GM11168 (cell line): ENCODE measurements around the gene PKP3.

ENCODE experiments used
- in situ Hi-C: fragments of 300-500 bp; cut with MboI; formaldehyde crosslinking; loops from one replicate; pipeline ENCODE4 v1.12.0; 2022; ENCODE audit warnings: low sequenced_read_pairs; ENCODE audit not compliant: unreplicated experiment

The PKP3 gene

DNA sequence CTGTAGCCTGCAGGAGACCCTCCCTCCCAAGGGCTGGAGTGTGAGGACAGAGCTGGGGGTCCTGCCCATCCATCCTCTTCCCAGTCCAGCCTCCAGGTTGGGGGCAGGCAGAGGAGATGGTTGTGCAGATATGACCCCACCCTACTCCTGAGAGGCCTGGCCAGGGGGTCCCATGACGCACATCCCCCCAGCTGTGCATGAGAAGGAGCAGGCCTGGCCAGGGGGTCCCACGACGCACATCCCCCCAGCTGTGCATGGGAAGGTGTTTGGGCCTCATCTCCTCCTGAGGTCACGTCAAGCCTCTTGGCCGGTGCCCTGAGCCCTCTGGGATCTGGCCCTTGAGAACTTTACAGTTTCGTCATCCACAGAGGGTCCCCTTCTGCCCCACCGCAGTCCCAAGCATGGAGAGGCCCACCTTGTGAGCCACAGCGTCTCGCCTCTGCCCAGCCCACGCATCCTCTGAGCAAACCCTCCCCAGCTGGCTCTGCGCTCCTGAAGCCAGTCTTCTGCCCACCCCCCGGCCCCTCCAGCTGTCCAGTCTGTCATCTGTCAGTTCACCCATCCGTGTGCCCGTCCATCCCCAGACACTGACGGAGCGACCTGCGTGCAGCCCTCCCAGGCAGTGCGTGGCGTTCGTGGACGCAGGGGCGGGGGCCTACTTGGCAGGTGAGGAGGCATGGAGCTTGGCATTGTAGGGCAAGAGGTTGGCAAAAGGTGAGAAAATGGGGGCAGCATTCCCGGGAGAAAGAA is 45.5 kb downstream of the PKP3 start:
- in situ Hi-C loops, result no loop called here

DNA sequence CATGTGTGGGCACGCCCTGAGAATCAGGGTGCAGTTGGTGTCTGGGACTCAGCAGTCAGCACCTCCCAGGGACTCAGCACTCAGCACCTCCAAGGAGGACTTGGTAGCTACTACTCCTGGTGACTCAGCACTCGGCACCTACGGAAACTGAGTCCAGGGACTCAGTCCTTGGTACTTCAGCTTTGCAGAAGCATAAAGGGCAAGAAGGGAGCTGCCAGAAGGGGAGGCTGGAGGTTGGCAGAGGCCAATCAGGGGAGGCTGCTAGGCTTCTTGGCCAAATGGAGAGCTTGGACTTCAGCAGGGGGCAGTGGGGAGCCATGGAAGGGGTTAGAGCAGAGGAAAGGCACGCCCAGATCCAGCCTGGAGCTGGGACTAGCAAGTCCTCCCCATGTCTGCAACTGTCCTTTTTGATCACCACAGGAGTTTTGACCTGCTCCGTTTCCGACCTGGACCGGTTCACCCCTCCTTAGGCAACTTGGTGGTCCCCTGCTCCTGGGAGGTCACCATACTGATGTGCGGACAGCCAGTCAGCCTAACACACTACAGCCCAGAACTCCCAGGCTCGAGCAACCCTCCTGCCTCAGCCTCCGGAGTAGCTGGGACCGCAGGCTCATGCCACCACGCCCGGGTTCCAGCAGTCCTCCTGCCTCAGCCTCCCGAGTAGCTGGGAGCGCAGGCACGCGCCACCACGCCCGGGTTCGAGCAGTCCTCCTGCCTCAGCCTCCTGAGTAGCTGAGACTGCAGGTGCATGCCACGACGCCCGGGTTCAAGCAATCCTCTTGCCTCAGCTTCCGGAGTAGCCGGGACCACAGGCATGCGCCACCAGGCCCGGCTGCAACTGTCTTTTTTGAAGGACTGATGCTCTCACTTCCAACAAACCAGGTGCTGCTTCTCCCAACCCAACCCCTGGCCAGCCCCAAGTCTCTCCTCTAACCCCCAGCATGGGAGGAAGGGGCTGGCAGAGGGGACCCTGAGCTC is 46.3 kb downstream of the PKP3 start:
- in situ Hi-C loops, result no loop called here

DNA sequence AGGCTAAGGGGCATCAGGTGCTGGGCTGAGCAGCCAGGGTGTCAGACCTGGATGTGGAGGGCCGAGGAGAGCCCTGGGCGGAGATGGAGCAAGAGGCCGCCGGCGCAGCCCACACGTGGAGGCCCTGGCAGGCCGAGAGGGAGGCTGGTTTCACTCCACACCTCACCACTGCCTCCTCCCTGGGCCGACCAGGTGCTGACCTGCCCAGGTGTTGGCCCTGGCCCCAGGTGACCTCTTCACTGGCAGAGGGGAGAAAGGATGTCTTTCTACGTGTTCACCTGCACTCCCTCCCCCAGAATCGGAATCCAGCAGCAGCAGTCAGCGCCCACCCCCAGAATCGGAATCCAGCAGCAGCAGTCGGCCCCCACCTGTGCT is 47.0 kb downstream of the PKP3 start:
- in situ Hi-C loops, result no loop called here

DNA sequence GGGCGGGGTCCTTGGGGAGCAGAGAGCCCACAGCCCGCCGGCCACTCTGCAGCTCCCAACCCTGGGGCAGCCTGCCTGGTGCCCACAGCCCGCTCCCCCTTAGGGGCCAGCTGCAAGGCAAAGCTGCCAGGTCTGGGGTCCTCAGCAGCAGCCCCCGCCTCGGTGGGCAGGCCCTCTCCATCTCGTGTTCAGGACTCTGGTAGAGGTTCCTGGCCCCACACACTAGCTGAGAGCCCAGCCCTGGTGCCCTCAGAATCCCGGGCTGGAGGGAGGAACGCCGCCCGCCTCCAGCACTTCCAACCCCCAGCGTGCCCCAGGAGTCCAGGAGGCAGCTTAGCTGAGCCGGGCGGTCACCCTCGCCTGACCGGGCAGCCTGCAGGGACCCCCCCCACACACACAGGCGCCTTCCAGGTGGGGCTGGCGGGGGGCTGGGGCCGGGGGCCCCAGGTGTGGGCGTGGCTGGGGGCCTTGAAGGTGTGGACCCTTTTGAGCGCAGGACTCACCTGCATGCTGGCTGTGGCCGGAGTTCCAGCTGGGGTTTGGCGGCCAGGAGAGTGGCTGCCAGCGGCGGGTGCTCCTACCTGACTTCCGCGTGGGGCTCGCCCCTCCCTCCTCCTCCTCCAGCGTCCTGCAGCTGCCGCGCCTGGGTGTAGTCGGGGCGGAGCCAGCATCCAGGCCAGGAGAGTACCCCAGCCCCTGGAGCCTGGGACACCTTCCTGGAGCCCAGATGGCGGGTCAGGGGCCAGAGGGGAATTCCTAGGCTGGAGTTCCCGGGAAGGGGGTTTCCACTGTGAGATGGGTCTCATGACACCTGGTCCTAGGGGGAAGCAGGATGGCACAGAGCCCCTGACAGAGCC is 47.6 kb downstream of the PKP3 start, which contains the start of gene ANO9:
Gene ANO9, minus strand, starts transcription at position 594 of the 857 bp plus-strand sequence. Its CDS starts 85 bp downstream, at position 509.
- in situ Hi-C loops, result no loop called here

DNA sequence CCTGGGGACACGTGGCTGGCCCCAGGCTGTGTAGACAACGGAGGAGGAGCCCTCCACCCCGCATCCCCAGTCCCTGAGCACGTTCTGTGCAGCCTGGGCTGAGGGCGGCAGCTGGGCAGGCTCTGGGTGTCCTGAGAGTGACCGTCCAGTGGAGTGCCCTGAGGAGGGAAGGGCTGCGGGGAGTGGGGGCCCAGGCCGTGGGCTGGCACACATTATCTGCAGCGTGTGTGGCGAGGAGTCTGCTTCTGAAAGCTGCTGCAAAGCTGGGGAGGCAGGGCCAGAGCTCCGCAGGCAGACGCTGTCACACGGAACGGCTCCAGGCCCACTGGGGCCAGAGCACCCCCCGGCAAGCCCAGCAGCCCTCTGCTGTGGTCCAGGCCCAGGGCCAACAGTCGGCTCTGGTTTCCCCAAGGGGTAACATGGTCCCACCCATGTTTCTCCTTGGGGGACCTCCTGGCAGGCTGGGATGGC is 48.6 kb downstream of the PKP3 start:
- in situ Hi-C loops, result no loop called here

DNA sequence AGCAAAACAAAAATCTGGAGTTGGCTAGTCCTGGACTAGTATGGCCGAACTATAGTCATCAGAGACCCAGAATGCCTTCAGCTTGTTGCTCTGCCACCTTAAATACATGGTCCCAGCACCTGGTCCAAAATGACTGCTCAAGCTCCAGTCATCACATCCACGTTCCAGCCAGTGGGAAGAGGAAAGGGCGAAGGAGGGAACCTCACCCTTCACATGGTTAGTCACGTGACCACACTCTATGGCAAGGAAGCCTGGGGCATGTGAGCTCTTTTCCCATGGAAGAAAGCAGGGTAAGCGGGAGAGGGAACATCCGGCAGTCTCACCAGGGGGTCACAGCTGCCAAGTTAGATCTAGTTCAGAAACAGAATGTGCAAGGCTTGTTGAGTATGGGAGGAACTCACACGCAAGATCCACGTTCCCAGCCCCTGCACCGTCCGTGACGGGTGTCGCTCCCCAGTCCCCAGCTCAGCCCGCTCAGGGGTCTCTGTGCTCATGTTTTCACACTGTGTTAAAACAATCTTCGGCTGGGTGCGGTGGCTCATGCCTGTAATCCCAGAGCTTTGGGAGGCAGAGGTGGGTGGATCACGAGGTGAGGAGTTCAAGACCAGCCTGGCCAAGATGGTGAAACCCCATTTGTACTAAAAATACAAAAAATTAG is 49.7 kb downstream of the PKP3 start:
- in situ Hi-C loops, result no loop called here

DNA sequence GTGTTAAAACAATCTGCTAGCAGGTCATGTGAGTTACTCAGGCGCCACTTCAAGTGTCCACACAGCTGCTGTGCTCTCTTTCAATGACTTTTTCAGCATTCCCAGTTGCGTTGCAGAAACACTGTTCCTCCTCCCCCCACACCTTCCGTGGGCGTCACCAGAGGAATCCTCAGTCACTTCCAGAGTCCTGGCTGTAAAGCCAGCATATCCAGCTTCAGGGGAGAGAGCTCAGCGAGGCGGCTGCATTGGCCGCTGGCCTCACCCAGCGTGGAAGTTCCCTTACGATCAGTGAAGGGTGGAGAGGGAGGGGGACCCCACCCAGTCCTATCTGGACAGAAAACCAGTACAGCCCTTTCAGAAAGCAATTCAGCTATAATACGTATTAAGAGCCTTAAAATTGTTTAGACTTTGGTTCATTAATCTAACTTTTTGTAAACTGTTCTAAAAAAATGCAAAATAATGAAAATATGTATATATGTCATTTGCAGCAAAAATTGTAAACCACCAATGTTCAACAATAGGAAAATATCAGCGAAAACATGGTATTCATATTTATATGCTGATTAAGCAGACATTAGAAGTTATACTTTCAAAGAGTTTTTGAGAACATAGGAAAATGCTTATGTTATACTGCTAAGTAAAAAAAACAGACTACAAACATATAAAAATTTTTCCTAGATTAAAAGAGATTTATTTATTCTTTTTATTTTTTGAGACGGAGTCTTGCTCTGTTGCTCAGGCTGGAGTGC is 50.6 kb downstream of the PKP3 start:
- in situ Hi-C loops, result no loop called here

DNA sequence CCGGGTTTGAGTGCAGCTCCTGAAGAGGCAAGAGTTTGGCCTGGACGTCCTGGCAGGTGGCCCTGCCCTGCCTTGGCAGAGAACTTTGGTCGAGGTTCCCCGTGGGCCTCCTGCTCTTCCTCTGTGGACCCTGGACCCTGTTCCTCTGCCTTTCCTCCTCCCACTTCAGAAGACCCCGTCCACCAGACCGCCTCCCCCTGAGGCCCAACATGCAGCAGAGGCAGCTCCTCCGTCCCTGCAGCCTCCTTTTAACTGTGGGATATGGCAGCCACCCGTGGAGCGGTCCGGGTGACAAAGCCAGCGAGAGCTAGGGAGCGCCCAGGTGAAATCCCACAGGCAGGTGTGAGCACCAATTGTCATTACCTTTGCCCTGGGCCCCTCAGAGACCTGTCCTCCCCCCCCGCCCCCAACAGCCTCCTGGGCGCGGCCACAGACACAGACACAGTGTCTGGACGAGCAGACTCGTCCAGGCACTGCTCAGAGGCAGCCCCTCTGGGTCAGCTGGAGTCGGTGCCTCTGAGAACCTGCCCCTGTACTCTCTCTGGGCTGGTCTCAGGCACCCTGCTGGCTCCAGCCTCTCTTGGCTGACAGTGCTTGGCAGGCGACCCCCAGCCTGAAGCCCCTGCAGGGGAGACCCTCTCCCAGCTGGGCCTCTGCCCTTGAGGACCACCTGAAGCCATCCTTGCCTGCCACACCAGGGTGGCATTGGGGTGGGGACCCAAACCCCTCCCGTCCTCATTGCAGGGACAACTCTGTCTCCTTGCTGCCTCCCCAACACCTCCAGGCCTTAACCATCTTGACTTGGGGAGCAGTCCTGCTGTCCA is 52.0 kb downstream of the PKP3 start:
- in situ Hi-C loops, result no loop called here

DNA sequence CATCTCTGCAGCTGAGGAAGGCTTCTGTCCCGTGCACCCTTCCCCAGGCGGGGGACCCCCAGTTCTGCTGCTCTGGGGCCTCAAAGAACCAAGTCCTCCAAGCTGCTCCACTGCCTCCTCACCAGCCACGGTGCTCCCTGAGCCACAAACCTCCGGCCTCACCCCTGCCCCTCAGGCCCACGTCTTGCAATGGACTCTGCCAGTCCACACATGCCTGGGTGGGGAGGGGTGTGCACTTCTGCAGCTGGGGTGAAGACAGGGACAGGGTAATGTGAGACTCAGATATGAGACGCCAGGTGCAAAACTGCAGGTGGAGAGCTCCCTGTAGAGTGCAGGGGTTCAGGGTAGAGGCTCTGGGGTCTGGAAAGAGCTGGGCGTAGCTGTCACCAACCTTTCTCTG is 52.9 kb downstream of the PKP3 start:
- in situ Hi-C loops, result no loop called here

DNA sequence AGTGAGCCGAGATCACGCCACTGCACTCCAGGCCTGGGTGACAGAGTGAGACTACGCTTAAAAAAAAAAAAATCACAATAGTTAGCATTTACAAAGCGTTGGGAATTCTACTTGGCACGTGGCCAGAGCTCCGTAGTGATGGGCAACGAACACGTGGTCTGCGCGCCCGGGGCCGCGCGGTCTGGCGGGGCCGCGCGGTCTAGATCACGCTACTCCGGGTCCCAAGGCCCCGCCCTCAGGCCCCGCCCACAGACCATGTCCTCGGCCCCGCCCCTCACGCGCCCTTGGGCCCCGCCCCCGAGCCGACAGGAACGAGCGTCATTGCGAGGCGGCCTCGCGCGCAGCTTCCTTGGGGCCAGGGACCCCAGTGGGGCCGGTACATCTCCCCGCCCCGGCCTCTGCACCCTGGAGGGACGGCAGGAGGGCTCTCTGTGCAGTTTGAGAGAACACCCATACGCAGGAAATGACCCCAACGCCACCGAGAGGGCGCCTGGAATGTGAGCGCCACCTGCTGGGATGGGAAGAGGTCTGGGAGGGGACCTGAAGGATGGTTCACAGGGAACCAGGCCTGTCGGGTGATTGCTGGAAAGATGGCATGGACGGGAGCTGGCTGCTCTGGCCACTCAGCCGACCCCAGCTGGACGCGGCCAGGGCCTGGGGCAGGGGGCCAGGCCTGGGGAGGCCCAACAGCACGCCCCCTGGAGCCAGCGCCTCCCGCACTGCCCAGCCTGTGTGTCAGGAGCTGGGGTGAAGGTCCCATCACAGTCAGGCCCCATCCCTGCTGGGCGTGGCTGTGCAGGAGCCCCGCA is 54.1 kb downstream of the PKP3 start:
- in situ Hi-C loops, result no loop called here

DNA sequence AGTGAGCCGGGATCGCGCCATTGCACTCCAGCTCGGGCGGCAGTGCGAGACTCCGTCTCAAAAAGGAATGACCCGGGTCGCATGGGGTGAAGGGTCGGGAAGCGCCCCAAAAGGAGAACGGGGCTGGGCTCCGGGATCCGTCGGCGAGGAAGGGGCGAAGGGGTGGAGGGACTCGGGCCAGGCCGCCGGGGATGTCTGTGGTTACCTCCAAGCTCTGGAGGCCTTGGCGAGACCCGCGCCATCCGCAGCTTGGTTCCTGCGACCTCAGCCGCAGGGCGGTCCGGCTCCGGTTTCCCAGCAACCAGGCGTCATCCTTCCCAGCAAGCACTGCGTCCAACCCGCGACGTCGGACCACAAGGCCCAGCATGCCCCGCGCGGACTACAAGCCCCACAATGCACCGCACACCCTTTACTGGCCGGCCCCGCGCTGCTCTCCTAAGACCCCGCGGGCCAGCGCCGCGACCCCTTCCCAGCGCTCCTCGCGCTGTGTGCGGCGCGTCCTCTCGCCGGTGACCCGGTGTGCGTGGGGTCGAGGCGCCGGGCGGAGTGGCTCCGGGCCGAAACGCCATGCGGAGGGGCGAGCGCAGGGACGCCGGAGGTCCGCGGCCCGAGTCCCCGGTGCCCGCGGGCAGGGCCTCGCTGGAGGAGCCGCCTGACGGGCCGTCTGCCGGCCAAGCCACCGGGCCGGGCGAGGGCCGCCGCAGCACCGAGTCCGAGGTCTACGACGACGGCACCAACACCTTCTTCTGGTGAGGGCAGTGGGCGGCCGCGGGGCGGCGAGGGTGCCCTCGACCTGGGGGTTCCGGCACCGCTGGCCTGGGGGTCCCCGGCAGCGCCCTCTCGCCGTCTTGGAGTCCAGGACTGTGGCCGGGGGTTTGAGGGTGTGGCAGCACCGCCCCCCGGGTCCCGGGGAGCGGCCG is 56.1 kb downstream of the PKP3 start, which contains the start of gene PTDSS2:
Gene PTDSS2, plus strand, starts transcription at position 391 of the 920 bp plus-strand sequence. Its CDS starts 177 bp downstream, at position 568.
- in situ Hi-C loops, result no loop called here

DNA sequence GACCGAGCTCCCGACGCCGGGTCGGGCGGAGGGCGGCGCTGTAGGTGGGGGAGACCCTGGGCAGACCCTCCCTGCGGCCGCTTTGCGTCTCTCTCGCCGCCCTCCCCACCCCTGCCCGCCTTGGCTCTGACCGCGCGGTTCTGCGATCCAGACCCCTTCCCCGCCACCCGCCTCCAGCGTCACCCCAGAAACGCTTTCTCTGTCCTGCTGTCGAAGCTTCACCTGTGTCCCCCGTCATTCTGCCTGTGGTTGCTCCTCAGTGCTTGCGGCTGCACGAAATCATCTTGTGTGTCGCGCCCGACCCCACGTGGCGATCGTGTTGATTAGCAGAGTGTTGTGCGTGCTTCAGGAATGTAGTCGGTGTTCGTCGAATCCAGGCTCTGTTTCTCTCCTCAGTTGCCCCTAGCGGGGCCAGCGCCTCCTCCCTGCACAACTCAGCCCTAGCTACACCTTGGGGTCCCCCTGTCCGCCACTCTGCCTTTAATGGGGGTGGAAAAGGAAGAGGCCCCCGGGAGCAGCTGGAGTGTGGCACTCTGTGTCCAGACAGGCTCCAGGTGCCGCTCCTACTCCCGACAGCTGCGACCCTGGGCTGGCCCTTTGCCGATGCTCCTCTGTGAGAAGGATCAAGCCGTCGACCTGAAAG is 56.9 kb downstream of the PKP3 start:
- in situ Hi-C loops, result no loop called here

DNA sequence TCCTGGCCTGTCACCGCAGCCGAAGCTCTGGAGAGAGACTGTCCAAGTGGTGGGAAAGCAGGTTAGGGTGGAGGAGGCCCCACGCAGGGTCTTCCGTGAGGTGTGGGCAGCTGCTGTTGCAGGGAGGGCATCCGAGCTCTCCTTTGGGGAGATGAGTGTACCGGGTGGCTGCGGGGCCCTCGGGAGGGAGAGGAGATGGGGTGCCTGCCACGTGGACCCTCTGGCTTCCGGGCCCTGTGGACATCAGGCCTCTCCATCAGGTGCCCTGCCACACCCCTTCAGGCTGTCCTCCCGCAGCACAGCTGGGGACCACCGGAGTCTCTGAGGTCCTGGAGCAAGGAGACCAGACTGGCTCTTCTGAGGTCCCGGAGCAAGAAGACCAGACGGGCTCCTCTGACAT is 57.7 kb downstream of the PKP3 start:
- in situ Hi-C loops, result no loop called here

DNA sequence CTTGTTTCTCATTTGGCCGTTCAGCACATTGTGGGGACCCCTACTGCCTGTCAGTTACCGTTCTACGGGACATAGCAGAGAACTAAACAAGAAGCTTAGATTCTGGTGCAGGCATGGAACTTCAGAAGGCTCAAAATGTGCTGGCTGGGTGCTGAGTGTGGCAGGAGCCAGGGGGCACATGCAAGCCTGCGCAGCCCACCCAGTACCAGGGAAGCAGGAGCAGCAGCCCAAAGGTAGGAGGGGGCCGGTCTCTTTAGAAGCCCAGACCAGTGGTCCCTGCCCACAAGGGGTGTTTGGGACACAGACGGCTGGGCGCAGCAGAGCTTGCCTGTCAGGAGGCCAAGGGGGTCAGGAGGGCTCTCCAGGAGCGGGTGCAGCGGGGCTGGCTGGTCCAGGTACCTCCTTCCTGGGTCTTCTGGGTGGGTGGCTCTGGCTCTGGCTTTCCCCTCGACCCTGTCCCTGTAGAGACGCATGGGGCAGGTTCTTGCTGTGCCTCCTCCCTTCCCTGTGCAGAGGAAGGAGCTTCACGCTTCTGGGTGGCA is 58.3 kb downstream of the PKP3 start:
- in situ Hi-C loops, result no loop called here

DNA sequence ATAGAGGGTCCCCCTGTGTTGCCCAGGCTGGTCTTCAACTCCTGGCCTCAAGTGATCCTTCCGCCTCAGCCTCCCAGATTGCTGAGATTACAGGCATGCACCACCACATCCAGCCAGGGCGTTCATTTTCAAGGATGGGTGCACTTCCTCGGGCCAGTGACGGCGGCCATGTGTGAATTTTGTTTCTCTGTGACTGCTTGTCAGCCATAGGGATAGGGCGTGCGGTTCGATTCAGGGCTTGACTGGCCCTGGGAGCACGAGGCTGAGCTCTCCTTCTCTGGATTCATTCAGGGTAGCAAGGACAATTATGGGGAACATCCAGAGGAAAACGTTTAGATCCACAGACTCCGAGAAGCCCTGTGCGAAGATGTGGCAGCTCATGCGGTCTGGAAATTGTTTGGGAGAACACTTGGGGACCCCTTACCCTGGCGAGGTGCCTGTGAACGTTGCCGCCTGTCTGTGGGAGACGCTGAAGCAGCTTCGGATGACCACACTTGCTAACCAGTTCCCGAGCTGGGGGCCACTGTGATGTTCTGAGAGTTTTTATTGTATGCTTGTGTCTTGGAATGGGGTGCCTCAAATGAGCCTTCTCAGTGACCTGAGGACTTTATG is 59.0 kb downstream of the PKP3 start:
- in situ Hi-C loops, result no loop called here
